ENCODE measurements around the gene HSPBAP1.

DNA sequence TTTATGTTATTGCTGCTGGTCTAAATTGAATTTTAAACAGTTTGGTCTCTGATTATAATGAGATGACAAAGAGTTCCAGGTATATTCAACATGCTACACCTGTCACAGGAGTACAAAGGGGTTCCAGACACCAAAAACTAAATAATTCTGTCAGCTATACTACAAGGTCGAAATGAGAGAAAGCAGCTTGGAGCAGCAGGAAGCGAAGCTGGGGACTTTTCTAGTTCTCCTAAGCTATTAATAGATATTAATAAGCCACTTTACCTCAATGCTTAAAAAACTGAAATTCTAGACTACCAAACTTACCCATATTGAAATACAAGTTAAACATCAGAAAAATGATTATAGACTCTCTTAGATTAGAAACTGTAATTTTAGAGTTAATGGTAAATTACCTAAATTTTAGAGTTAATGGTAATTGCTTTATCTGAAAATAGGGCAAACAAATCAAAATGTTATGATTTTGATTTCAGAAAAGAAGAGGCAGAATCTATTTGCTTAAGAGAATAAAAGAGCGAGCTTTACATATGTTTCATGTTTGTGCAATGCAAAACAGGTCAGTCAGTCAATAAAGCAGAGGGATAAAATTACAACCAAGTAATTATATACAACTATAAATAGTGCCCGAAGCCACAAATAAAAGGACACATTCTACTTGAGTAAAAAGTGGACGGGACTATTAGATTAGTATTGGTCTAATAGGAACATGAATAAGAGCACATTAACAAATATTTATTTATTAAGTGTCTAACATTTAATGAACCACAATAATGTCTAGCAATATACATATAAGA, 16.8 kb downstream of the HSPBAP1 start:
- TF ChIP-seq, protein P1, sequence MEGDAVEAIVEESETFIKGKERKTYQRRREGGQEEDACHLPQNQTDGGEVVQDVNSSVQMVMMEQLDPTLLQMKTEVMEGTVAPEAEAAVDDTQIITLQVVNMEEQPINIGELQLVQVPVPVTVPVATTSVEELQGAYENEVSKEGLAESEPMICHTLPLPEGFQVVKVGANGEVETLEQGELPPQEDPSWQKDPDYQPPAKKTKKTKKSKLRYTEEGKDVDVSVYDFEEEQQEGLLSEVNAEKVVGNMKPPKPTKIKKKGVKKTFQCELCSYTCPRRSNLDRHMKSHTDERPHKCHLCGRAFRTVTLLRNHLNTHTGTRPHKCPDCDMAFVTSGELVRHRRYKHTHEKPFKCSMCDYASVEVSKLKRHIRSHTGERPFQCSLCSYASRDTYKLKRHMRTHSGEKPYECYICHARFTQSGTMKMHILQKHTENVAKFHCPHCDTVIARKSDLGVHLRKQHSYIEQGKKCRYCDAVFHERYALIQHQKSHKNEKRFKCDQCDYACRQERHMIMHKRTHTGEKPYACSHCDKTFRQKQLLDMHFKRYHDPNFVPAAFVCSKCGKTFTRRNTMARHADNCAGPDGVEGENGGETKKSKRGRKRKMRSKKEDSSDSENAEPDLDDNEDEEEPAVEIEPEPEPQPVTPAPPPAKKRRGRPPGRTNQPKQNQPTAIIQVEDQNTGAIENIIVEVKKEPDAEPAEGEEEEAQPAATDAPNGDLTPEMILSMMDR (IDR thresholded peaks at IDR 0.05 in 8 of 11, conservative IDR thresholded peaks at IDR 0.05 in 3 of 11) = no peak
- no peak for TF ChIP-seq POLR2A (IDR thresholded peaks at IDR 0.05)
- TF ChIP-seq POLR2AphosphoS5 (IDR thresholded peaks at IDR 0.05) = no peak

Data from spleen (tissue), 7 donors.